ENCODE results near the gene MDM4.
"Not testable (repeated sequence)": the region's sequence is repeated elsewhere in the genome, so short reads cannot be mapped to it uniquely, and the experiment has no call there.

GRCh38 chr1:204560002-204560401 lies 43.8 kb downstream of the MDM4 start:
- not testable (repeated sequence) for TF ChIP-seq EZH2 (IDR thresholded peaks at IDR 0.05; ENCODE audit: borderline replicate concordance, insufficient read depth, low read depth, low read length, poor library complexity, severe bottlenecking); CTCF (IDR thresholded peaks at IDR 0.05)
